ENCODE results near the gene AMER3.

Gene AMER3

DNA sequence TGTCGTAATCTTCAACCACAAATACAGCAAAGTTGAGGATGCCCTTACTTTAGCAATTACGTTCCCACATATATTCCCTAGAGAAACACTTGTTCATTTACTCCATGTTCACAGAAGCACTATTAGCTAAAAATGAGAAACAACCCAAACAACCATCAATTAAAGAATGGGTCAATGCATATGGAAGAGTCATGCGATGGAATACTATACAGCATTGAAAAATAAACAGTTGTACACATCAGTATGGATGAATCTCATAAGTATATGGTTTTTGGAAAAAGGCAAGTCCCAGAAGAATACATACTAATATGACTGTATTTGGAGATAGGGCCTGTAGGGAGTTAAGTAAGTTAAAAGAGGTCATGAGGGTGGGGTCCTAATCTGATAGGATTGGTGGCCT is 20.1 kb upstream of the AMER3 start:
- TF ChIP-seq POLR2AphosphoS5 (IDR thresholded peaks at IDR 0.05; ENCODE audit: low read depth, low read length) = no peak
- no peak for TF ChIP-seq FOXP2 (optimal IDR thresholded peaks at IDR 0.05; ENCODE audit: borderline replicate concordance, extremely low read depth, extremely low read length, insufficient read depth)
- TF ChIP-seq, protein P1, sequence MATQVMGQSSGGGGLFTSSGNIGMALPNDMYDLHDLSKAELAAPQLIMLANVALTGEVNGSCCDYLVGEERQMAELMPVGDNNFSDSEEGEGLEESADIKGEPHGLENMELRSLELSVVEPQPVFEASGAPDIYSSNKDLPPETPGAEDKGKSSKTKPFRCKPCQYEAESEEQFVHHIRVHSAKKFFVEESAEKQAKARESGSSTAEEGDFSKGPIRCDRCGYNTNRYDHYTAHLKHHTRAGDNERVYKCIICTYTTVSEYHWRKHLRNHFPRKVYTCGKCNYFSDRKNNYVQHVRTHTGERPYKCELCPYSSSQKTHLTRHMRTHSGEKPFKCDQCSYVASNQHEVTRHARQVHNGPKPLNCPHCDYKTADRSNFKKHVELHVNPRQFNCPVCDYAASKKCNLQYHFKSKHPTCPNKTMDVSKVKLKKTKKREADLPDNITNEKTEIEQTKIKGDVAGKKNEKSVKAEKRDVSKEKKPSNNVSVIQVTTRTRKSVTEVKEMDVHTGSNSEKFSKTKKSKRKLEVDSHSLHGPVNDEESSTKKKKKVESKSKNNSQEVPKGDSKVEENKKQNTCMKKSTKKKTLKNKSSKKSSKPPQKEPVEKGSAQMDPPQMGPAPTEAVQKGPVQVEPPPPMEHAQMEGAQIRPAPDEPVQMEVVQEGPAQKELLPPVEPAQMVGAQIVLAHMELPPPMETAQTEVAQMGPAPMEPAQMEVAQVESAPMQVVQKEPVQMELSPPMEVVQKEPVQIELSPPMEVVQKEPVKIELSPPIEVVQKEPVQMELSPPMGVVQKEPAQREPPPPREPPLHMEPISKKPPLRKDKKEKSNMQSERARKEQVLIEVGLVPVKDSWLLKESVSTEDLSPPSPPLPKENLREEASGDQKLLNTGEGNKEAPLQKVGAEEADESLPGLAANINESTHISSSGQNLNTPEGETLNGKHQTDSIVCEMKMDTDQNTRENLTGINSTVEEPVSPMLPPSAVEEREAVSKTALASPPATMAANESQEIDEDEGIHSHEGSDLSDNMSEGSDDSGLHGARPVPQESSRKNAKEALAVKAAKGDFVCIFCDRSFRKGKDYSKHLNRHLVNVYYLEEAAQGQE (IDR thresholded peaks at IDR 0.05; ENCODE audit: insufficient read depth in 1 of 2, low read depth in 2 of 2, low read length in 2 of 2) = no peak
- no peak for TF ChIP-seq SIN3A (IDR thresholded peaks at IDR 0.05; ENCODE audit: borderline replicate concordance, insufficient read depth, low read length)
- no peak for TF ChIP-seq TAF1 (IDR thresholded peaks at IDR 0.05; ENCODE audit: borderline replicate concordance, insufficient read depth, low read length)

DNA sequence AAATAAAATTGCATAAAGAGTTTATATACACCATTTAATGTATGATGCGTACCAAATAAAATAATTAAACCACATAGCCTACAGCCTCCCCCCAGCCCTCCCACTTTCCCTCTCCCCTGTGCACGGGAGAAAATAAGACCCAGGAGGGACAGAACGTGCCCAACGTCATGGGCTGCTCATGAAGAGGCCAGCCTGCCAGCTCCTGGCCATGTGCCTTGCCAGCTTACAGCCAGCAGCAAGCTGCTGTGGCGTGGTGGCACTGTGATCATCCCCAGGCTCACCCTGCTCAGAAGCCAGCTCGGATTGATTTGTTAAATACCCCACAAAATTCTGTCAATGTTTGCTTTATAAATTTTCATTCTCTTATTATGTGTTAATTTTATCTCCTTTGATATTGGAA is 18.9 kb upstream of the AMER3 start:
- TF ChIP-seq, protein P1 (IDR thresholded peaks at IDR 0.05; ENCODE audit: insufficient read depth in 1 of 2, low read depth in 2 of 2, low read length in 2 of 2) = no peak
- no peak for TF ChIP-seq FOXP2 (optimal IDR thresholded peaks at IDR 0.05; ENCODE audit: borderline replicate concordance, extremely low read depth, extremely low read length, insufficient read depth)
- TF ChIP-seq POLR2AphosphoS5 (IDR thresholded peaks at IDR 0.05; ENCODE audit: low read depth, low read length) = no peak
- TF ChIP-seq SIN3A (IDR thresholded peaks at IDR 0.05; ENCODE audit: borderline replicate concordance, insufficient read depth, low read length) = no peak
- no peak for TF ChIP-seq TAF1 (IDR thresholded peaks at IDR 0.05; ENCODE audit: borderline replicate concordance, insufficient read depth, low read length)

DNA sequence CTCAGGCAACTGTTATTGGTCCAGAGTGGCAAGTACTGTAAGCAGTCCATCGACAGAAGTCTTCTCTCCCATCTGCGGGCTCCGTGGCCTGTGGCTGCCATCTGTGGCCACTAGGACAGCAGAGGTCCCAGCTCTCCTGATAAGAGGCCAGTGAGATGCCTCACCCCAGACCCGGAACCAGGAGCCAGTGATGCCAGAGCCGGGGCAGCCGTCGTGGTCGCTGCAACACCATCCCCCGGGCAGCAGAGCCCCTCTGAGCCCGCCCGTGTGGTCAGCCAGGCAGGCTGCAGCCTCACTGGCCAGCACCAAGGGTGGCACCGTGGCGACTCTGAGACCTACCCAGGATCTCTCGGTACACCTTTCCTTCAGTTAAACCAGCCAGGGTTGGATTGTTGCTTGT is 17.7 kb upstream of the AMER3 start:
- TF ChIP-seq SIN3A (IDR thresholded peaks at IDR 0.05; ENCODE audit: borderline replicate concordance, insufficient read depth, low read length) = no peak

DNA sequence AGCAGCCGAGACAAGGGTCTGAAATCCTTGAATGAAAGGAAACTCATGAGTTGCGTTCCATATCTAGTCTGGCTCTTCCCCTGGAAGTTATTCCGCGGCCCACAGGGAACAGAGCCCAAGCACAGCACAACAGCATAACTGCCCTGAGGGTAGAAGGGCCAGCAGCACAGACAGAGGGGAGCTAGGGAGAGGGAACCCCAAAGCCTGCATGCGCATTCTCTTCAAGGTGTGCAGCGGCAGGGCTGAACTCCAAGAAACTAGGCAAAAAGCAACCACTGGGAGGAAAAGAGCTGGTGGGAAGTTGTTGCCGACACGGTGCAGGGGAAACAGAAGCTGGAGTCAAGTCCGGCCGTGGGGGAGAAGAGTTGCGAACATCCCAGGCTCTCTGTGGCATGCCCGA is 14.7 kb upstream of the AMER3 start:
- TF ChIP-seq FOXP2 (optimal IDR thresholded peaks at IDR 0.05; ENCODE audit: borderline replicate concordance, extremely low read depth, extremely low read length, insufficient read depth) (no peak), SIN3A (IDR thresholded peaks at IDR 0.05; ENCODE audit: borderline replicate concordance, insufficient read depth, low read length) (no peak), TAF1 (IDR thresholded peaks at IDR 0.05; ENCODE audit: borderline replicate concordance, insufficient read depth, low read length) (no peak), POLR2AphosphoS5 (IDR thresholded peaks at IDR 0.05; ENCODE audit: low read depth, low read length) (no peak)
- TF ChIP-seq, protein P1 (IDR thresholded peaks at IDR 0.05; ENCODE audit: insufficient read depth in 1 of 2, low read depth in 2 of 2, low read length in 2 of 2) = no peak

DNA sequence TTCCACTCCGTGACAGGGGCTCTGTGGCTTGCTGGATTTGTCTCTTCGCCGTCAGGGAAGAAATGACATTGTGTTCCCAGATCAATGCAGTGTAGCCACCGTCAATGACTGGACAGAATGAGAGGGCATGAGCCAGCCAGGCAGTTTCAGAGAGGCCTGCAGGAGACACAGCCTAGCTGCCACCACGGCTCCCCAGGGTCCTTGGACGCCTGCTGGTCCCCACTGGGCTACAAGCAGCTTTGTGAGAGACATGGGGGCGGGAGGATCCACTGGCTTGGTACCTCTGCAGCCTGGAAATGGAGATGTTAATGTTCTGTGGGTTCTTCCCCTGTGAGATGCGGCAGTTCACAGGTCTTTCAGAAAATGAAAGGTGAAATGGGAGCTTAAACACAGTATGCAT is 12.1 kb upstream of the AMER3 start:
- no peak for TF ChIP-seq SIN3A (IDR thresholded peaks at IDR 0.05; ENCODE audit: borderline replicate concordance, insufficient read depth, low read length)
- TF ChIP-seq, protein P1 (IDR thresholded peaks at IDR 0.05; ENCODE audit: insufficient read depth in 1 of 2, low read depth in 2 of 2, low read length in 2 of 2) = no peak
- TF ChIP-seq POLR2AphosphoS5 (IDR thresholded peaks at IDR 0.05; ENCODE audit: low read depth, low read length) = no peak
- TF ChIP-seq TAF1 (IDR thresholded peaks at IDR 0.05; ENCODE audit: borderline replicate concordance, insufficient read depth, low read length) = no peak
- no peak for TF ChIP-seq FOXP2 (optimal IDR thresholded peaks at IDR 0.05; ENCODE audit: borderline replicate concordance, extremely low read depth, extremely low read length, insufficient read depth)
